PC-9 (cell line): ENCODE results near the gene SSR4.
"Not testable (repeated sequence)": the region's sequence is repeated elsewhere in the genome, so short reads cannot be mapped to it uniquely, and the experiment has no call there.

Source experiments
- EZH2 ChIP-seq: fragments of 200-600 bp; sonication (generic); IDR thresholded peaks from 2 replicates; pipeline ENCODE4 v1.8.0; 2017; ENCODE audit warnings: antibody characterized with exemption, low read depth
- TF ChIP-seq, protein P1 (sequence below): fragments of 200-600 bp; sonication (generic); conservative IDR thresholded peaks from 2 replicates; pipeline ENCODE4 v1.6.1; 2017; ENCODE audit warnings: mixed run types, antibody characterized with exemption, mild to moderate bottlenecking, moderate library complexity

DNA sequence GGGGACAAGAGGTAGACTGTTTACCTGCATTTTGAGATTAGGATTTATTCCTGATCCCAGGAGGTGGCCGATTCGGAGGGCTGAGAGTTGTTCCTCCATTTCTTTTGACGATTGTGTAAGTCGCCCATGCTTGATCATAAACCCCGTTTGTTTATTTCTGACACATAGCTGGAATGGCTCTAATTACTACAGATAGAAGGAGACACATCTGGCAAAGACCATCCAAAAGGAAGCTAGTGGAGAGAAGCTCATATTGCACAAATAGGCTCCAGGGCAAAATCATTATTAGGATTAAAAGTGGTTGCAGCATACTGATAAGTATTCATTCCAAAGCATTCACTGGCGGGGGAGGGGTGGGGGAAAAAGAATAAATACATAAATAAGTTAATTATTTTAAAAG is 47.5 kb upstream of the SSR4 start:
- TF ChIP-seq, protein P1, sequence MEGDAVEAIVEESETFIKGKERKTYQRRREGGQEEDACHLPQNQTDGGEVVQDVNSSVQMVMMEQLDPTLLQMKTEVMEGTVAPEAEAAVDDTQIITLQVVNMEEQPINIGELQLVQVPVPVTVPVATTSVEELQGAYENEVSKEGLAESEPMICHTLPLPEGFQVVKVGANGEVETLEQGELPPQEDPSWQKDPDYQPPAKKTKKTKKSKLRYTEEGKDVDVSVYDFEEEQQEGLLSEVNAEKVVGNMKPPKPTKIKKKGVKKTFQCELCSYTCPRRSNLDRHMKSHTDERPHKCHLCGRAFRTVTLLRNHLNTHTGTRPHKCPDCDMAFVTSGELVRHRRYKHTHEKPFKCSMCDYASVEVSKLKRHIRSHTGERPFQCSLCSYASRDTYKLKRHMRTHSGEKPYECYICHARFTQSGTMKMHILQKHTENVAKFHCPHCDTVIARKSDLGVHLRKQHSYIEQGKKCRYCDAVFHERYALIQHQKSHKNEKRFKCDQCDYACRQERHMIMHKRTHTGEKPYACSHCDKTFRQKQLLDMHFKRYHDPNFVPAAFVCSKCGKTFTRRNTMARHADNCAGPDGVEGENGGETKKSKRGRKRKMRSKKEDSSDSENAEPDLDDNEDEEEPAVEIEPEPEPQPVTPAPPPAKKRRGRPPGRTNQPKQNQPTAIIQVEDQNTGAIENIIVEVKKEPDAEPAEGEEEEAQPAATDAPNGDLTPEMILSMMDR: not testable (repeated sequence)
- not testable (repeated sequence) for TF ChIP-seq EZH2
